T-helper 9 cell (primary cell): ENCODE results near the gene P2RX3.

Experiments used
- DNase-seq: peaks from one replicate; pipeline ENCODE4 v3.0.0-alpha.2; 2020

P2RX3 gene

DNA sequence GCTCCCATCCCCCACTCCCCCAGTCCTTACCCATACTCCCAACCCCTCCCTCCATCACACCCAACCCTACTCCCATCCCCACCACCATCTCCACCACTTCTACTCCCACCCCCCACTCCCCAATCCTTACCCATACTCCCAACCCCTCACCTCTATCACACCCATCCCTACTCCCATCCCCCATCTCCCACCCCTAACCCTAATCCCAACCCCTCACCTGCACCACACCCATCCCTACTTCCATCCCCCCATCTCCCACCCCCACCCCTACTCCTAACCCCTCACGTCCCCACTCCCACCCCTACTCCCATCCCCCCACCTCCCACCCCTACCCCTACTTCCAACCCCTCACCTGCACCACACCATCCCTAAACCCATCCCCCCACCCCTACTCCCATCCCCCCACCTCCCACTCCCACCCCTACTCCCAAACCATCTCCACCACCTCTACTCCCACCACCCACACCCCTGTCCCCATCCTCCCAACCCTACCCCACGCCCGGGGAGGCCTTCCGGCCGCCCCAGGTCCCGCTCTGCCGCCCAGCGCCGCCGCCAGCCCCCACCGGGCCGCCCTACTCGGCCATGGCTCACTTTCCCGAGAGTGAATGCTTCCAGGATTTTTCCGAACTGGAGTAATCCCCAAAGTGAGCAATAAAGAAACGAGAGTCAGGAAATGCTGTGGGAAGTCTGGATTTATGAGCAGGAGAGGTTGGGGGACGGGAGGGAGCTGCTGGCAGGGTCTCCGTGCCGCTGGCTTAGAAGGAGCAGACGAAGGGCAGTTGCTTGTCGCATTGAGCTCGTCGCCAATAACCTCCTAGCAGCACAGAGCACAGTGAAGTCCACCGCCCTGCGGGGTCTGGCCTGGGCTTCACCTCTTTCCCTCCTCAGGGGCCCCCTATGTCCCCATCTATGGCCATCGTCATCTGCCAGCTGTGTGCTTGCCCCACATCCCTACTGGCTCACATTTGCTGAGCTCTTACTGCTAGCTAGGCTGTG, 38.2 kb downstream of the P2RX3 start:
- no peak for DNase-seq

DNA sequence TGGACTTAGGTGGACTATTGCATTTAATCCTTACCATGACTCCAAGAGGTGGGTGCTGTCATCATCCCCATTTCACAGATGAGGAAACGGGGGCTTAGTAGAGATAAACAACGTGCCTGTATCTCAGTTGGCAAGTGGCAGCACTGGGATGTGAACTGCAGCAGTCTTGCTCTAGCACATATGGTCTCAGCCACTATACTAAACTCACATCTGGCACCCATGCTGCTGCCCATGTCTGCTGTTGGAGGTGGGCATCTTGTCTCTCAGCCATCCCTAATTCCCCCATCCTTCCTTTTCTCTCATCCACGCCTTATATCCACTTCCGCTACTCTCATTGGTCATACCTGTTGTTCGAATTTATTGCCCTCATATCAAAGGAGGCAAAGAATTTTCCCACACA, 39.0 kb downstream of the P2RX3 start:
- DNase-seq, result no peak

DNA sequence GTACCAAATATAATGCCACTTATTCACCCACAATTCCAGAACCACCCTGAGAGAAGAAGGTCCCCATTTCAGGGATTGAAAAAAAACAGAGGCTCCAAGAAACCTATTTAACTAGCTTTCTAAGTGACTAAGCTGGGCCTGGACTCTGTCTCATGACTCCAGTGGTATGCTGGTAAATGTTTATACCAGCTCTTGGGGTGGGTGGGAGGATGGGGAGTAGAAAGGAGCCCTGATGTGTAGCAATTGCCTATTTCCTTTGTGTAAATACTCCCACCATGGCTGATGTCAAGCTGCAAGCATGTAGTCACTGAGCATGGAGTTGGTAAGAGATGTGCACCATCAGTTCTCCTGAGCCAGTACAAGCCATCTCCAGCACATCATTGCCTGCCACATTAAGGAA, 40.0 kb downstream of the P2RX3 start:
- DNase-seq, result no peak

DNA sequence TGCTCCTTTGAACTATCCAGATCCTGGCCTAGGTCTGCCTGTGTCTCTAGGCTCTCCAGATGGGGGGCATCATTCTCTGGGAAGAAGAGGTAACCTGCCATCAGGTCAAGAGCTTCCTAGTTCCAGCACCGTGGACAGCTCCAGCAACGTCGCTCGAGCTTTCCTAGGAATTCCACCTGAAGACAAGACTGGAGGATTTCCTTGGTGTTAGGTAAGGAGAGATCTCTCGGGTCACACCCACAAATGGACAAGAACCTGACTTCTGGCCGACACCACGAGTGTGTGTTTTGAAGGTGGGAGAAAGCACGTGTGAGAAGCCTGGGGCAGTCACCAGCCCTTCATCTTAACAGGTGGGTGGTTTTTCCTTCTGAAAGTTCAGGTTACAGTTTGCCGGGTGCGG, 41.6 kb downstream of the P2RX3 start:
- DNase-seq, result no peak

DNA sequence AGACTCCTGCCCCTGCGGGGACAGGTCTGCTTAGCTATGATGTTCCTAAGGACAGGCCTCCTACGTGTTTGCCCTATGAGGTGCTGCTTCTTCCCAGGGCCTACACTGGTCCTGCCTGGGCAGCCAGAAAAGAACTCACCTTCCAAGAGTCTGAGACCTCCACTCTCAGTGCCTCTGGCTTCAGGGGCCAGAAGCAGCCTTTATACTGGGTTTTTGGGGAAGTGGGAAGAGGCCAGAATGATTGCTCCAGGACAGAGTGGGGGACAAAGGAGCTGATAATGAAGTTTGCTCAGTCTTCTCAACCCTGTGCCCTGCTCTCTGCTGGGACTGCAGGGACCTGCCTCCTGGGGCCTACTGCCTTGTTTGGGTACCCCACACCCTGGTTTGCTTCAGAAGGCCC, 42.8 kb downstream of the P2RX3 start, which contains the start of gene PRG3:
Gene PRG3, minus strand, starts transcription at position 176 of the 400 bp plus-strand sequence. CDS start 442 bp downstream, outside the sequence.
- DNase-seq, result no peak

DNA sequence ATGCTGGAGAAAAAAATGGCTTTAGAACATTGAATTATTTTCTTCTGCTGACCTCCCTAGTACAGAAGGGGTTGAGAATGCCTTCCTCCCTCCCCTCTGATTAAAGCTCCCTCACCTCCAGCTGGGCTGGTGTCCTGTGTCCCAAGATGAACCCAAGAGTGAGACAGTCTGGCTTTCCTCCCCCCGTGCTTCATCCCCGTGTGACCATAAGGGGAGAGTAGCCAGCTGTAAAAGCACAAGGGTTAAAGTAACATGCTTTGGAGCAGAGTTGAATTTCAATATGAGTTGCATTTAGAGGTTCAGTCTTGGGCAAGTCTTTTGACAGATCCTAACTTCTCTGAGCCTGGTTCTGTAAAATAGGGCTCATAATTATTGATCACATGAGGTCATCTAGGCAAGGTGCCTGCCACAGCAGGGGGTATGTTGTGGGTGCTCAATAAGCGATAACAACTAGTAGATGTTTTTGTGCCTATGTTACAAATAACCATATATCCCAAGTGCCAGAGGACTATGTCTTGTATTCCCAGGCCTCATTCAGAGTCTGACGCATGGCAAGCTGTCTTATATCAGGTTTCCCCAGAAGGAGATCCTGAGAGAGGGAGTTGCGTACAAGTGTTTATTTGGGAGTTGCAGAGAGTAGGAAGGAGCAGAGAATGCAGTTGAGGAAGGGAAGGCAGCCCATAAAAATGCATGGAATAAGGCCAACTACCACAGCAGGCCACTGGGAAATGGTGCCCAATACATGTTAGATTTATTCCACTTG, 48.2 kb downstream of the P2RX3 start:
- DNase-seq, result no peak

DNA sequence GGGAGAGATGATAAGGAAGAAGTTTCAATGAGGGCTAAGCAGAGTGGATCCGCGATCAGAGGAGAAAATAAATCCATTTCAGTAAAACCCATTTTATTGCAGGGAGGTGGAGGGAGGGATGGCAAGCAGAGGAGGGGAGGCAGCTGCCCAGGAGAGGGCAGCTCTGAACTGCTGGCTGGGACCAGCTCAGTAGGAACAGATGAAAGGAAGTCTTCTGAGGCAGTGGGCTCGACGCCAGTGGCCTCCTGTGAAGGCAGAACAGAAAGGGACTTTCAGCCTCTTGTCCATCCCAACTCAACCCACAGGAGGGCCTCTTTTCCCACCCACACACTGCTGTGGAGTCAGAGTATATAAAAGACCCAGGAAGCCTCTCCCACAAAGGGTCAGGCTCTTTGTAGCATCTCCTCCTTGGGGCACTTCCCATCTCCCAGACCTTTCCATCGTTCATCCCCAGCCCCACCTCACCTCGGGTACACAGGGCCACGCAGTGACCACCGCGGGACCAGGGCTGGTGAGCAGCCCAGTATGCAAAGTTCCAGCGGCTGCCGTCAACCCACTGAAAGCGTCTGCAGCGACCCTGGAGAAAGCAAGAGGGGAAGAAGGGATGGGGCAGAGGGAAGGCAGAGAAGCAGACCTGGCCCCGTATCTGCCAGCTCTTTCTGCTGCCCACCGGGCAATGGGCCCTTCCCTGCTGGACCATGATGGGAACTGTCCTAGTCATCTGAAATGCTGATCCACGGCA, 49.3 kb downstream of the P2RX3 start:
- no peak for DNase-seq

DNA sequence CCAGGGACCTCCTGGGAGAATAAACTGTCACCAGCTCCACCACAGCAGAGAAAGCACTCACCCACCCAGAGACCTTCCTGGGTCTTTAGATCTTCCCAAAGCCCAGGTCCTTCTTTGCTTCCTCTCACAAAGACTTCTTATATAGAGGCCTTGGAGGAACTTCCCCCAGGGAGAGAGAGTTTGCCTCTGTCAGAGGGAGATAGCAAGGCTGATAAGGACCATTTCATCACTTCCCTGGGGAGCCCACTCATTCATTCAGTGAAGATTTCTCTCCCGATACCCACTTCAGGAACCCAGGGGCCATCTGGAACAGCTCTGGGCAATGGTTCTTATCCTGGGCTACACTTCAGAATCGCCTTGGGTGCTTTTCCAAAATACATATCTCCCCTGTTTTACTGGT, 52.4 kb downstream of the P2RX3 start, which contains the start of gene PRG2:
Gene PRG2, minus strand, starts transcription at position 116 of the 400 bp plus-strand sequence. CDS start 706 bp downstream, outside the sequence.
- no peak for DNase-seq

DNA sequence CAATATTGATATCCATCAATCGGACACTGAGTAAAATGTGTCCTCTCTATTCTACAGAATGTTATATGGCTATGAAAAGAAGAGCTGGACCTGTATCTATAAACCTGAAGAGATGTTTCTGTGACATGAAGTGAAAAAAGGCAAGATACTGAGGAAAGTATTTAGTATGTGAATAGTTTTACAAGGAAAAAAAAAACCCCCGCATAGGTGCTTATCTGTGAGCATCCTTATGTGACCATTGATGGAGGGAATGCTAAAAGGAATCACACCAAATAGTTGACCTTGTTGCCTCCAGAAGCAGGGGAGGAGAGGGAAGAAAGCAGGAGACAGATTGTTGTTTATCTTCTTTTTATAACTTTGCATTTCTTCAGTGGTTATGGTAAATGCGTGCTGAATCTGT, 53.0 kb downstream of the P2RX3 start:
- DNase-seq, result no peak

DNA sequence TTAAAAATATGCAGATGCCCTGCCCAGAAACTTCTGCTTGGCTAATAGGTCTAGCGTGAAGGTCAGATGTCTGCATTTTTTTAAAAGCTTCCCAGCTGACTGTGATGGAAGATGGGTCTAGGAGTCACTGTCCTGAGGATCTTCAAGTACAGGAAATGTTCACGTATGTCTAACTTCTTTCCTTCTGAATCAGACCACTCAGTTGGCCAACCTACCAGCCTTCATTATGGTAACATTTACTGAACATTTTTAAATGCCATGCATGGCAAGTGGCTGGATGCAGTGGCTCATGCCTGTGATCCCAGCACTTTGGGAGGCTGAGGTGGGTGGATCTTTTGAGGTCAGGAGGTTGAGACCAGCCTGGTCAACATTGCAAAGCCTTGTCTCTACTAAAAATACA, 53.4 kb downstream of the P2RX3 start:
- DNase-seq, result no peak

DNA sequence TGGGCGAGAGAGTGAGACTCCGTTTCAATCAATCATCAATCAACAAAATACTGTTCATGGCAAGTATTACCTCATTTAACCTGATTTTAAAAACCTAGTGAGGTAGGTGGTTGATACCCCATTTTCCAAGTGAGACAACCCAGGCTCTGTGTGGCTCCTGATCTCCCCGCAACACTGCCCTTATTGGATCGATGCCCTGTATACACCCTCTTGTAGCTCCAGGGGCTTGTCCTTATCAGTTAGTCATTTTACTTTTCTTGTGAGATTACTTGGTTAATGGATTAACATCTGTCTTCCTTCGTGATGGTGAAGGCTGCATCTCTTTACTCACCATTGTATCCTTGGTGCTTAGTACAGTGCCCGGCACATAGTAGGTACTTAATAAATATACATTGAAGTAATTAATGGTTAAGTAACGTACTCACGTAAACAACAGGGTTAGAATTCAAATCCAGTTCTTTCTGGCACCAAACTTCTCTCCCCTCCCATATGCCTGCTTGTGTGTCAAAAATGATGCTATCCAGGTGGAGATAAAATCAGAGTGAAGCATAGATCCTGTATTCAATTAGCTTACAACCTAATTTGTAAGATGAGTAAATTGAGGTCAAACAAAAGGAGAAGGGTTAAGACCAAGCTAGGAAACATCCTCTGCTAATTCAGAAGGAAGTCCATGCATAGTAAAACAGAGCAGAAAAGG, 54.1 kb downstream of the P2RX3 start:
- DNase-seq, result no peak

DNA sequence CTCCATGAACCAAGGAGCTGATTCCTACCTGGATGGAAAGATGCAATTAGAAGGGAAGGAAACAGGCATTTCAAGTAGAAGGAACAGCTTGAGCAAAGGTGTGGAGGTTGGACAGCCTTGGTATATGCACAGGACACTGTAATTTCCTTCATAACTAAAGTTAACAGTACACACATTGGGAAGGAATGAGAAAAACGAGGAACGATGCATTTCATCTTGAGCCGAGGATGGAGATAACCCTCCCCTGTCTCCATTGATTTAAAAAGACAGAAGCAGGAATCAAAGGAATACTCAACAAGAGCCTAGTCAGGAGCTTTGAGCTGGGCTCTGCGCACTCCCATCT, 54.6 kb downstream of the P2RX3 start:
- no peak for DNase-seq

DNA sequence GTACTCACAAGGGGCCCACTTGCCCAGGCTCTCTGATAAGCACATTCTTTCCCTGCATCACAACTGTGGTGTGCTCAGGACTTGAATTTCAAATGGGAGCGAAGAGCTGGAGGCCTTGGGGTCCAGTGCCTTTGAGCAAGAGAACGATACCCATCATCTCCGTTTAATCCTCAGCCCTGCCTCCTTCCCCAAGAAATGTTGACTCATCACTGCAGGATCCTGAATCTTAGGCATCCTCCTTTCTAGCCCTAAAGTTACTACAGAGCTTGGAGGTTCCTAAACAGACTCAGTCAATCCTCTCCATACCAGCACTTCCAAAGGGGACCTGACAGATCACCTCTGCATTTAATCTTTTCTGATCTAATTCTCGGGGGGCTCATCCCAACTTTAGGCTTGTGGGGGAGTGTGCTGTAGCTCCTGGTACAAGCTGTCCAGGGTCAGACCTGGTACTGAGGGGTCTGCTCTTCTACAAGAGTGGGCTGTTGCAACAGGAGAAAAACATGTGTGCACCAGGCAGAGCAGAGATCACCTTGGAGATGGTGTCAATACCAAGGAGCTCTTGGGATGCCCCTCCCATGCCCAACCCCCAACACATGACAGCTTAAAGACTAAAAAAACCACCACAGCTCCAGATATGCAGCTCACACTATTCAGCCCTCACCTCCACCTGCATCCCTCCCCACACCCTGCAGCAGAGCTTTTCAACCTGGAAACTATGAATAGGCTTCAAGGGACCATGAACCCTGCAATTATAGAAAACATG, 56.2 kb downstream of the P2RX3 start:
- DNase-seq, result no peak

DNA sequence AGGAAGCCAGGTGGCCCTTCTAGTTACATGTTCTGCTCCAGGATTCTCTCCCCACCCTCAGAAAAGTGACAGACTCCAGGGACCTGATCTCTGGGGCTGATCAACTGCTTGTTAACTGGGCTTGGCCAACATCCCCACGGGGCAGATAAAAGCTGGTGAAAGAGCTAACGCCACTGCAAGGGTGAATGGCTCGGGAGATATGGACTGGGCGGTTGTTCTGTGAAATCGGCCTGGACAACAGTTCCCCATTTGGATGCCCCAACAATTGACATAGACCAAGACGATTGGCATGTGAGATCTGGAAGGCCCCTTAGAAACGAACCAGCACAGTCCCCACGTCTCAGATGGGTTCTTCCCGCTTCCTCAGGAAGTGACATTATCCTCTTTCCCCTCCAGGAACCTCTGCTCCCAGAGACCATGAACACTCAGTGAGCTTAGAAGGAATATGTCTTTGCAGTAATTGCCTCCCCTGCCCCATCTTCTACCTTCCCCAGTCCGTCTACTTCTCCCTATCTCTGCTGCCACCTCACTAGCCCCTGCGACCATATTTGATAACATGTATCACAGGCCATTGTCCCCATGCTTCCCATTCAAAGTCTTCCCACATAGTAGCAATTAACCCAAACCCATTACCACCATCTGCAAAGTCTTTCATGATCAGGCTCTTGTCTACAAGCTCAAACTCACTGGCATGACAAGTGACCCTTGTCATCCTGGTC, 57.9 kb downstream of the P2RX3 start:
- DNase-seq, result no peak

DNA sequence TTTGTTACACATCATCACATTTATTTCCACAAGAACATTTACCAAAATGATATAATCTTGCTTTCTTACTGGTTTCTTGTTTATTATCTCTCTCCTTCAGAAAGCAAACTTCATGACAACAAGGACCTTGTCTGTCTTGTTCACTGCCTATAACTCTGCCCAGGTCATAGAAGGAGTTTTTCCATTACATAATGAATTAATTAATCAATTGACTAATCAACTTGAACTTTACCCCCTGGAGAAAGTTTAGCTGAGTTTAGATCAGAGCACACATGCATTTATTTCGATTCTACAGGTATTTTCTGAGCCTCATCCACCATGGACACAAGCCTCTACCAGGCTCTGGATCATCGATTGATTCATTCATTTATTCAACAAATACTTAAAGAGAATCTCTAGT, 58.6 kb downstream of the P2RX3 start:
- DNase-seq, result no peak

DNA sequence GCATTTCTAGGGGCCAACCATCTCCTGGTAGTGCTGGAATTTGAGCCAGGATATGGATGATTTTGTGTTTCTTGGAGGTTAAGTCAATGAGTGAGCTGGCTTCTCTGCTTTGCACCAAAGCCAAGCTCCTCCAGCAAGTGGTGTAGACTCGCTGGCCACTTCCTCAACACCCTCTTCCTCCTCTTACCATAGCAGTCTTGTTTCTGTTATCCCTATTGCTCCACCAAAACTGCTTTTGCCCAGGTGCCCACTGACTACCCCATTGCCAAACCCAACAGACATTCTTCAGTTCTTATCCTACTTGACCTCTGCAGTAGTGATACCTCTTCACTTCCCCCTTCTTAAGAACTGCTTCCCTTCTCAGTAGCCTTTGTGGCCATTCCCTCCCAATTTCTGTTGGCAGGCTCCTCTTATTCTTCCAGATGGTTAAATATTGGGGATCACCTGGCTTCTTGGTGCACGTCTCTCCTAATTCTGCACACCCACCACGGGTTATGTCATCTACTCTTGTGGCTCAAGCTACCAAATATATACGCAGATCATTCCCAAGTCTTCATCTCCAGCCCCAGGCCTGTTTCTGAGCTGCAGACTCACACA, 59.3 kb downstream of the P2RX3 start:
- no peak for DNase-seq

DNA sequence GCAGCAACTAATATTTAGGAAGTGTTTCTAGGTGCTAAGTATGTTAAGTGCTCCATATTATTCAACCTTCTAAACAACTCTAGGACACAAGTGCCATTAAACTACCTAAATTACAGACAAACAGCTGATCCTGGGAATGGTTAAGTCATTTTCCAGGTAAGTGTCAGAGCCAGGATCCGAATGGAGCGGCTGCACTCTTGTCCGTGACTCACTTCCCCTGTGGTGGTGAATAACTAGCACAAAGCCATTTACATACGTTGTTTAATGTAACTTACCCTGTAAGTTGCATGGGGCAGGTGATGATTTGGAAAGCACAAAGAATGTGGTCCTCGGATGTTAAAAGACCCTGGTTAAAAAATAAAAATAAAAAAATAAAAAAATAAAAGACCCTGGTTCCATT, 61.1 kb downstream of the P2RX3 start:
- DNase-seq, result no peak

DNA sequence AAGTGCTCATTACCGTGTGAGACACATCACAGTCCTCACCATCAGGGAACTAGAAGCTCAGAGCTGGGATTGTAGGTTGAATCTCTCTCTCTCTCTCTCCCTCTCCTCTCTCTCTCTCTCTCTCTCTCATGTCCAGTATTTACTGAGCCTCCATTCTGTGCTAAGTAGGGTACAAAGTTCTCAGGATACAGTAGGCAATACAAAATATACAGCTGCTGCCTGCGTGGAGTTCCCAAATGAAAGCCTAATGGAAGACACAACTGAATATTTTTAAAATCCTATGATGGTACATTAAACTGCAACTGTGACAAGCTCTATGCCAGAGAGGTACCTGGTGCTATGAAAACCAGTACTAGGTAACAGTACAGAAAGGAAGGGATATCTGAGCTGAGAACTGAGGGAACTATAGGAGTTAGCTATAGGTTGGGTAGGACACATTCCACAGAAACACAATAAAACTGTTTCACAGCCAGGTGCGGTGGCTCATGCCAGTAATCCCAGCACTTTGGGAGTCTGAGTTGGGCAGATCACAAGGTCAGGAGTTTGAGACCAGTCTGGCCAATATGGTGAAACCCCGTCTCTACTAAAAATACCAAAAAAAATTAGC, 61.9 kb downstream of the P2RX3 start:
- no peak for DNase-seq

DNA sequence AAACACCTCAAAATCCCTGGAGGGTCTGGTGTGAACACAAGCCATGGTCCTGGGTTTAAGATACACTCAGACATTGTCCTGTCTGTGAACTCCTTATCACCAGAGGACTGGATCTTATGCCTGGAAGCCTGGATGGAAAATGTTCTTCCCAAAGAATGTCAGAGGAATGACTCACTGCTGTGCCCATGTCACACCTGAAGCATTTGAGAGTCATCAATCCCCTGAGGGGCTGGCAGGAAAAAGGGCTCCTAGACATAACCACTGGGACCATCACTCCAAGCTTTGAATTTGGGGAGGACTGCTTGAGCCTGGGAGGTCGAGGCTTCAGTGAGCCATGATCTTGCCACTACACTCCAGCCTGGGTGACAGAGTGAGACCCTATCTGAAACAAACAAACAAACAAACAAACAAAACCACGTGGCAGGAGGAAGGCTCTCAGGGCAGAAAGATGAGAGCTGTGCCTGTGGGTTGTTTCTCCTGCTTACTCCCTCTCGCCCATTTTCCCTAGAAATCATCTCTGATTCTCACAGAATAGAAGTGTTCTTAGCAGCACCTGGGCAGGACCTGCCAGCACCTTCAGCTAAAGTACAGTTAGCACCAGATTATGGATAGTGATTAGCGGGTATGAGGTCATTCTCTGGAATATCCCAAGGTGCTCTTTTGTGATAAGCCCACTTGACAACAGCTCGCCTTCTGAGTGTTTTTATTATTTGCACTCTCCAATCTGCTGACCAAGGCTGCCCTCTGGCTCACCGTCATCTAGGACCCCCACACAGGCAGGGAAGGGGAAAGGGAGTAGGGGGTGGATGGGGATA, 64.2 kb downstream of the P2RX3 start:
- no peak for DNase-seq
